Fibroblast of lung (primary cell): ENCODE results near the gene MBL2.

Source experiments
- EZH2 ChIP-seq: IDR thresholded peaks from 2 replicates; pipeline ENCODE4 v1.5.1; 2012; ENCODE audit warnings: low read length, control low read depth, mild to moderate bottlenecking; ENCODE audit errors: missing control alignments
- TF ChIP-seq, protein P1 (sequence below), 2 donors: IDR thresholded peaks in 1 of 2; conservative IDR thresholded peaks in 1 of 2; 1 replicate in 1 of 2; 2 replicates in 1 of 2; pipeline ENCODE4 v1.5.1; 2011 to 2012; ENCODE audit warnings: low read length in 2 of 2, control low read depth in 1 of 2, inconsistent platforms in 1 of 2, low read depth in 1 of 2, mild to moderate bottlenecking in 1 of 2

DNA sequence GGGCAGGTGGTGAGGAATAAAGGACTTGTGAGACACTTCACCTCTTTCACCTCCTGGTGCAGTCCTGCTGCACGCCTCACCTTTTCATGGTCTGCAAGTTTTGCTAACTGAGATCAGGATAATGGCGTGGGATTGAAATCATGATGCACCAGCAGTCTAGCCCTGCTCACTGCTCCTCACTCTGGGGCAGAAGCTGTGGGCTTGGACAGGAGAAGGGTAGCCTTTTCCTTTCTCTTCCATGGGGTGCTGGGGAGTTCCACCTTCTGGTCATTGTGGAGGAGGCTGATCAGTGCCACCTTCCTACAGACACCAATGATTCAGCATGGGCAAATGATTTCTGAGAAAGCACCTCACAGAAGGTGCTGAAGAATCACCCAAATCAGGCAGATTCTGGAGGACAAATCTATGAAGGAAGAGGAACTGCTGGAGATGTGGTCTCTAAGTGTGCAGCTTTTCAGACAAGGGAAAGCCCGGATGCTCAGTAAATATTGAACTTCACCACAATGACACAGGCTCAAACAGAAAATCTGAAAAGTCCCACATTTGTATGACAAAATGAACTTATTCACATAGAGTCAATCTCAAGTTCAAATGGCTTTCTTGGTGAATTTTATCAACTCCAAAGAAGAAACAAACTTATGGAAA, 19.7 kb downstream of the MBL2 start:
- TF ChIP-seq, protein P1, sequence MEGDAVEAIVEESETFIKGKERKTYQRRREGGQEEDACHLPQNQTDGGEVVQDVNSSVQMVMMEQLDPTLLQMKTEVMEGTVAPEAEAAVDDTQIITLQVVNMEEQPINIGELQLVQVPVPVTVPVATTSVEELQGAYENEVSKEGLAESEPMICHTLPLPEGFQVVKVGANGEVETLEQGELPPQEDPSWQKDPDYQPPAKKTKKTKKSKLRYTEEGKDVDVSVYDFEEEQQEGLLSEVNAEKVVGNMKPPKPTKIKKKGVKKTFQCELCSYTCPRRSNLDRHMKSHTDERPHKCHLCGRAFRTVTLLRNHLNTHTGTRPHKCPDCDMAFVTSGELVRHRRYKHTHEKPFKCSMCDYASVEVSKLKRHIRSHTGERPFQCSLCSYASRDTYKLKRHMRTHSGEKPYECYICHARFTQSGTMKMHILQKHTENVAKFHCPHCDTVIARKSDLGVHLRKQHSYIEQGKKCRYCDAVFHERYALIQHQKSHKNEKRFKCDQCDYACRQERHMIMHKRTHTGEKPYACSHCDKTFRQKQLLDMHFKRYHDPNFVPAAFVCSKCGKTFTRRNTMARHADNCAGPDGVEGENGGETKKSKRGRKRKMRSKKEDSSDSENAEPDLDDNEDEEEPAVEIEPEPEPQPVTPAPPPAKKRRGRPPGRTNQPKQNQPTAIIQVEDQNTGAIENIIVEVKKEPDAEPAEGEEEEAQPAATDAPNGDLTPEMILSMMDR (conservative IDR thresholded peaks at IDR 0.05 in 1 of 2, IDR thresholded peaks at IDR 0.05 in 1 of 2; ENCODE audit: low read depth in 1 of 2, low read length in 2 of 2), result no peak
- TF ChIP-seq EZH2, result no peak
